T-helper 17 cell (primary cell): ENCODE results near the gene MBNL3. TPM values are rescaled to one million over a fixed set of nuclear protein-coding genes. Genes with fewer than 3 reads are reported as not detected.

Source experiments
- ATAC-seq: fragments of 150-1000 bp; cut with Tn5 transposase; 2 replicates; pipeline ENCODE4 v1.10.0; 2021; ENCODE audit warnings: mild to moderate bottlenecking, moderate library complexity
- DNase-seq, 3 donors: peaks; one replicate each; pipeline versions ENCODE4 v3.0.0 to v3.0.0-alpha.2; 2020 to 2021
- H3K9me3 ChIP-seq: one replicate; pipeline ENCODE4 v1.7.0; 2013; ENCODE audit warnings: low read length, mild to moderate bottlenecking; ENCODE audit not compliant: control insufficient read depth, poor library complexity, severe bottlenecking
- H3K27ac Mint-ChIP-seq: one replicate; pipeline ENCODE4 v1.8.0; 2022; ENCODE audit warnings: mild to moderate bottlenecking, moderate library complexity, mixed read lengths
- H3K27me3 Mint-ChIP-seq: one replicate; pipeline ENCODE4 v1.8.0; 2022; ENCODE audit warnings: mixed read lengths
- H3K36me3 Mint-ChIP-seq: one replicate; pipeline ENCODE4 v1.8.0; 2022; ENCODE audit warnings: low read depth, mixed read lengths
- H3K4me1 Mint-ChIP-seq: one replicate; pipeline ENCODE4 v1.8.0; 2022; ENCODE audit warnings: mild to moderate bottlenecking, mixed read lengths
- H3K4me3 Mint-ChIP-seq: one replicate; pipeline ENCODE4 v1.8.0; 2022; ENCODE audit warnings: mild to moderate bottlenecking, moderate library complexity, mixed read lengths
- total RNA-seq, 4 donors: library from RNA in 2 of 4; stranded (reverse) in 2 of 4; gene quantifications; one replicate each; pipeline ENCODE4 v1.2.3 and lab custom pipeline; 2022 to 2026

The MBNL3 gene
- total RNA-seq (10 to 100 TPM; 32.5 to 34.1 TPM), total RNA-seq (lab: John Stamatoyannopoulos, UW) (37.0 to 56.0 reads per million in 2 donors)

- H3K27me3 Mint-ChIP-seq, result no peaks in the 10 kb centered on the region
- ATAC-seq, result peak; percentile 76
- H3K36me3 Mint-ChIP-seq, result no peaks in the 10 kb centered on the region
- no peaks in the 10 kb centered on the region for H3K9me3 ChIP-seq
- H3K4me3 Mint-ChIP-seq, result peak within 1 kb of the TSS; percentile 95
- H3K4me1 Mint-ChIP-seq, result peaks cover 16% of the 10 kb centered on the region
- peak within 1 kb of the TSS; percentile 96 for H3K27ac Mint-ChIP-seq
- peak; percentile 36 to 57 (median 56) for DNase-seq
Measured at GRCh38 chrX:132488819-132489577, at the start of gene MBNL3. Gene MBNL3, minus strand, starts transcription at chrX:132489038. Its CDS starts 49,427 bp downstream, at chrX:132439611.

- H3K36me3 Mint-ChIP-seq, result peaks cover 2% of the 10 kb centered on the region
Measured at GRCh38 chrX:132533409-132533808, 44.6 kb upstream of the MBNL3 start.

GRCh38 chrX:132532913-132533312, 44.1 kb upstream of the MBNL3 start:
- Mint-ChIP-seq H3K27me3 (peaks cover 10% of the 10 kb centered on the region), H3K4me1 (peaks cover 2% of the 10 kb centered on the region), H3K27ac (no peak overlapping the region), H3K36me3 (peaks cover 2% of the 10 kb centered on the region), H3K4me3 (no peak overlapping the region)
- no peak for ATAC-seq
- no peak for DNase-seq
- H3K9me3 ChIP-seq, result no peaks in the 10 kb centered on the region

More at GRCh38 chrX:132533409-132533808, 44.6 kb upstream of the MBNL3 start:
- H3K4me1 Mint-ChIP-seq, result peaks cover 2% of the 10 kb centered on the region
- peaks cover 10% of the 10 kb centered on the region for H3K27me3 Mint-ChIP-seq
- no peak overlapping the region for H3K4me3 Mint-ChIP-seq
- no peak for DNase-seq
- H3K27ac Mint-ChIP-seq, result no peak overlapping the region
- no peaks in the 10 kb centered on the region for H3K9me3 ChIP-seq
- no peak for ATAC-seq

- Mint-ChIP-seq H3K27me3 (peaks cover 10% of the 10 kb centered on the region), H3K36me3 (peaks cover 2% of the 10 kb centered on the region), H3K4me1 (peaks cover 2% of the 10 kb centered on the region), H3K4me3 (no peak overlapping the region), H3K27ac (no peak overlapping the region)
- no peak for DNase-seq
- H3K9me3 ChIP-seq, result no peaks in the 10 kb centered on the region
- ATAC-seq, result no peak
Measured at GRCh38 chrX:132532097-132532496, 43.3 kb upstream of the MBNL3 start.

- Mint-ChIP-seq H3K36me3 (peaks cover 2% of the 10 kb centered on the region), H3K4me1 (no peaks in the 10 kb centered on the region), H3K27ac (no peak overlapping the region), H3K27me3 (no peaks in the 10 kb centered on the region), H3K4me3 (no peak overlapping the region)
- no peak for DNase-seq
- no peaks in the 10 kb centered on the region for H3K9me3 ChIP-seq
- no peak for ATAC-seq
Measured at GRCh38 chrX:132520792-132521191, 32.0 kb upstream of the MBNL3 start.

- ATAC-seq, result no peak
- no peaks in the 10 kb centered on the region for H3K27me3 Mint-ChIP-seq
Measured at GRCh38 chrX:132520213-132520612, 31.4 kb upstream of the MBNL3 start.

GRCh38 chrX:132518401-132518800, 29.6 kb upstream of the MBNL3 start:
- Mint-ChIP-seq H3K27me3 (no peaks in the 10 kb centered on the region), H3K27ac (no peak overlapping the region), H3K4me1 (no peaks in the 10 kb centered on the region), H3K4me3 (no peak overlapping the region), H3K36me3 (peaks cover 2% of the 10 kb centered on the region)
- DNase-seq (no peak), ATAC-seq (no peak)
- H3K9me3 ChIP-seq, result no peaks in the 10 kb centered on the region

More at GRCh38 chrX:132520213-132520612, 31.4 kb upstream of the MBNL3 start:
- DNase-seq, result no peak
- H3K9me3 ChIP-seq, result no peaks in the 10 kb centered on the region
- H3K4me3 Mint-ChIP-seq, result no peak overlapping the region
- no peak overlapping the region for H3K27ac Mint-ChIP-seq
- peaks cover 2% of the 10 kb centered on the region for H3K36me3 Mint-ChIP-seq
- H3K4me1 Mint-ChIP-seq, result no peaks in the 10 kb centered on the region

- Mint-ChIP-seq H3K27ac (no peak overlapping the region), H3K36me3 (no peaks in the 10 kb centered on the region), H3K4me1 (no peaks in the 10 kb centered on the region), H3K27me3 (no peaks in the 10 kb centered on the region), H3K4me3 (no peak overlapping the region)
- ATAC-seq (no peak), DNase-seq (no peak)
- H3K9me3 ChIP-seq, result no peaks in the 10 kb centered on the region
Measured at GRCh38 chrX:132508834-132509233, 20.0 kb upstream of the MBNL3 start.

- ATAC-seq, result no peak
- H3K4me3 Mint-ChIP-seq, result no peak overlapping the region
- H3K27me3 Mint-ChIP-seq, result no peaks in the 10 kb centered on the region
- DNase-seq, result no peak
- no peaks in the 10 kb centered on the region for H3K9me3 ChIP-seq
- H3K4me1 Mint-ChIP-seq, result no peaks in the 10 kb centered on the region
- no peaks in the 10 kb centered on the region for H3K36me3 Mint-ChIP-seq
- no peak overlapping the region for H3K27ac Mint-ChIP-seq
Measured at GRCh38 chrX:132505116-132505515, 16.3 kb upstream of the MBNL3 start.

GRCh38 chrX:132504417-132504816, 15.6 kb upstream of the MBNL3 start:
- Mint-ChIP-seq H3K36me3 (no peaks in the 10 kb centered on the region), H3K27me3 (no peaks in the 10 kb centered on the region), H3K27ac (no peak overlapping the region), H3K4me1 (no peaks in the 10 kb centered on the region), H3K4me3 (no peak overlapping the region)
- ATAC-seq (no peak), DNase-seq (no peak)
- H3K9me3 ChIP-seq, result no peaks in the 10 kb centered on the region

GRCh38 chrX:132501606-132502005, 12.8 kb upstream of the MBNL3 start:
- no peak for DNase-seq
- Mint-ChIP-seq H3K27ac (no peak overlapping the region), H3K4me3 (no peak overlapping the region), H3K27me3 (peaks cover 5% of the 10 kb centered on the region), H3K4me1 (no peaks in the 10 kb centered on the region), H3K36me3 (no peaks in the 10 kb centered on the region)
- ATAC-seq, result no peak
- no peaks in the 10 kb centered on the region for H3K9me3 ChIP-seq

- no peak for ATAC-seq
- no peak overlapping the region for H3K27ac Mint-ChIP-seq
- H3K9me3 ChIP-seq, result no peaks in the 10 kb centered on the region
- no peak for DNase-seq
- no peaks in the 10 kb centered on the region for H3K4me1 Mint-ChIP-seq
- H3K36me3 Mint-ChIP-seq, result no peaks in the 10 kb centered on the region
- no peak overlapping the region for H3K4me3 Mint-ChIP-seq
- peaks cover 5% of the 10 kb centered on the region for H3K27me3 Mint-ChIP-seq
Measured at GRCh38 chrX:132497432-132497831, 8.6 kb upstream of the MBNL3 start.

GRCh38 chrX:132493095-132493494, 4.3 kb upstream of the MBNL3 start:
- H3K4me1 Mint-ChIP-seq, result peaks cover 14% of the 10 kb centered on the region
- ATAC-seq, result no peak

GRCh38 chrX:132491191-132491590, 2.4 kb upstream of the MBNL3 start:
- H3K9me3 ChIP-seq, result no peaks in the 10 kb centered on the region
- H3K27ac Mint-ChIP-seq, result peak overlapping the region; percentile 96
- H3K4me1 Mint-ChIP-seq, result peaks cover 16% of the 10 kb centered on the region
- no peak for DNase-seq
- H3K36me3 Mint-ChIP-seq, result no peaks in the 10 kb centered on the region
- peak; percentile 58 for ATAC-seq
- no peaks in the 10 kb centered on the region for H3K27me3 Mint-ChIP-seq
- H3K4me3 Mint-ChIP-seq, result peak overlapping the region; percentile 95

More at GRCh38 chrX:132493095-132493494, 4.3 kb upstream of the MBNL3 start:
- H3K27ac Mint-ChIP-seq, result no peak overlapping the region
- peaks cover 5% of the 10 kb centered on the region for H3K27me3 Mint-ChIP-seq
- H3K4me3 Mint-ChIP-seq, result no peak overlapping the region
- no peak for DNase-seq
- H3K36me3 Mint-ChIP-seq, result no peaks in the 10 kb centered on the region
- H3K9me3 ChIP-seq, result no peaks in the 10 kb centered on the region
